ENCODE measurements around the gene CRTAP.

CRTAP gene

DNA sequence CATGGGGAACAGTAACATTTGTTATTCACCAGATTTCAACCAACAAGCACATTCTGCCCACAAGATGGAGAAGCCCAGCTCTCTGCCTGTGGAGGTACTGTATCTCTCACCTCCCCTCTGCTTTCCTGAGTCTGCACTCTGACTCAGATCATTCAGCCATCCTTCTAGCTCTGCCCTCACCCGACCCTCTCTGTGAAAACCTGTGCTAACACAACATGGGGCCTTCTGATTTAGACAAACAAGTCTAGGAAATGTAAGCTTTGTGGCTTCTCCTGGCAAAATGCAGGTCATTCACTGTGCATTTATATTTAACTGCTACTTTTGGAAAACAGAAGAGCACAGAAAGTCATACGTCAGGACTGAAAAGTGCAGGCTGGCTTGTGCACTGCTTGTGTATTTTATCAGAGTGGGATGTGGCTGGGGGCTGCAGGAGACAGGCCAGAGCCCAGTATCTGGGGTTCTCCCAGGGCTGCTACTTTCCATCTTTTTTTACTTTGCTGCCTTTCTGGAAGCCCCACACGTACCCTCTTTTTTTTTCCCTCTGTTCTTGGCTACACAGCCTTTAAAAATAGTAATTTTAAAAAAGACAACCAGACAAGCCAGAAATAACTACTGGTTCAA lies 54.0 kb downstream of the CRTAP start:
- no peaks in the 10 kb centered on the region for H3K9me3 ChIP-seq (ENCODE audit: severe bottlenecking)
- no peak overlapping the region for H3K27ac ChIP-seq (ENCODE audit: poor library complexity, severe bottlenecking)
- H3K27me3 ChIP-seq (ENCODE audit: insufficient read depth, poor library complexity, severe bottlenecking): no peaks in the 10 kb centered on the region
- H3K4me1 ChIP-seq (ENCODE audit: insufficient read depth, poor library complexity, severe bottlenecking): no peaks in the 10 kb centered on the region
- no peak for DNase-seq (ENCODE audit: low spot score)
- H3K4me3 ChIP-seq (ENCODE audit: severe bottlenecking): no peak overlapping the region
- ATAC-seq (ENCODE audit: low read depth): peak; percentile 23; the same call in 1 of the 3 replicates
- no peaks in the 10 kb centered on the region for H3K36me3 ChIP-seq (ENCODE audit: low read depth)
- TF ChIP-seq, protein P1, sequence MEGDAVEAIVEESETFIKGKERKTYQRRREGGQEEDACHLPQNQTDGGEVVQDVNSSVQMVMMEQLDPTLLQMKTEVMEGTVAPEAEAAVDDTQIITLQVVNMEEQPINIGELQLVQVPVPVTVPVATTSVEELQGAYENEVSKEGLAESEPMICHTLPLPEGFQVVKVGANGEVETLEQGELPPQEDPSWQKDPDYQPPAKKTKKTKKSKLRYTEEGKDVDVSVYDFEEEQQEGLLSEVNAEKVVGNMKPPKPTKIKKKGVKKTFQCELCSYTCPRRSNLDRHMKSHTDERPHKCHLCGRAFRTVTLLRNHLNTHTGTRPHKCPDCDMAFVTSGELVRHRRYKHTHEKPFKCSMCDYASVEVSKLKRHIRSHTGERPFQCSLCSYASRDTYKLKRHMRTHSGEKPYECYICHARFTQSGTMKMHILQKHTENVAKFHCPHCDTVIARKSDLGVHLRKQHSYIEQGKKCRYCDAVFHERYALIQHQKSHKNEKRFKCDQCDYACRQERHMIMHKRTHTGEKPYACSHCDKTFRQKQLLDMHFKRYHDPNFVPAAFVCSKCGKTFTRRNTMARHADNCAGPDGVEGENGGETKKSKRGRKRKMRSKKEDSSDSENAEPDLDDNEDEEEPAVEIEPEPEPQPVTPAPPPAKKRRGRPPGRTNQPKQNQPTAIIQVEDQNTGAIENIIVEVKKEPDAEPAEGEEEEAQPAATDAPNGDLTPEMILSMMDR (IDR thresholded peaks at IDR 0.05; ENCODE audit: poor library complexity, severe bottlenecking): no peak

DNA sequence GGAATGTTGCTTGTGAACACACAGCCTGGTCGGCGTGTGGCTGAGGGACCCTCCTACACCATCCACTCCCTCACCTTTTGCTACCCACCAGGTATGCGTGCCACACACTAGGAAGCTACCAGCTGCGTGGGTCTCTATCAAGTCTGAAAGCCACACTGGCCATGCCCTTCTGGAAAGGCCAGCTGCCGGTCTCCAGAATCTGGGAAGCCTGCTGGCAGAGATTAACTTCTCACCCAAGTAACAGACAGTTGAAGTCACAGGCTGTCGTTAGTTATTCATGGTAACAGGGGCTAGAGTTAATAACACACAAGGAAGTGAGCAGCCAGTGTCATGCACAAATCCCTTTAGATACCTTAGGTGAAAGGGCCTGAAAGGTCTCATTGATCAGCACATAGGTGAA lies 56.7 kb downstream of the CRTAP start:
- Histone ChIP-seq H3K9me3 (ENCODE audit: severe bottlenecking) (no peaks in the 10 kb centered on the region), H3K4me1 (ENCODE audit: insufficient read depth, poor library complexity, severe bottlenecking) (no peaks in the 10 kb centered on the region), H3K4me3 (ENCODE audit: severe bottlenecking) (no peak overlapping the region), H3K36me3 (ENCODE audit: low read depth) (no peaks in the 10 kb centered on the region), H3K27me3 (ENCODE audit: insufficient read depth, poor library complexity, severe bottlenecking) (no peaks in the 10 kb centered on the region), H3K27ac (ENCODE audit: poor library complexity, severe bottlenecking) (no peak overlapping the region)
- TF ChIP-seq, protein P1 (IDR thresholded peaks at IDR 0.05; ENCODE audit: poor library complexity, severe bottlenecking): no peak
- no peak for DNase-seq (ENCODE audit: low spot score)
- no peak for ATAC-seq (ENCODE audit: low read depth)

DNA sequence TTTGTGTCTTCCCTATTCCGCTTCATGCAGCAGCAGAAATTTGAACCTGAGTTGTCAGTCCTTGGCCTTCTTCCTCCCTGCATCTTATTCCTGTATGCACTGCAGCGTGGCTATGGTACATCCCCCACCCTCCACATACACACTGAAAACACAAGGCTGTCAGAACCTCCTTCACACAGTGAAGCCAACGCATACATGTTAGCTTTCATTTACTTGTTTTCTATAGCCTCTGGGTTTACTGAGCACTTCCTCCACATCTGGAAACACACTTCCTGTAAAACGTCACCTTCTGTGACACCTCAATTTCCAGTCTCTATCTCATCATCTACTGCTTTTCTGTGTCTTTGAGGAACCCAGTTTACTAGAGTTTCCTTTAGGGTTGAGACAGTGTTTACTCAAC lies 57.8 kb downstream of the CRTAP start:
- TF ChIP-seq, protein P1 (IDR thresholded peaks at IDR 0.05; ENCODE audit: poor library complexity, severe bottlenecking): no peak
- H3K4me3 ChIP-seq (ENCODE audit: severe bottlenecking): no peak overlapping the region
- DNase-seq (ENCODE audit: low spot score): no peak
- no peaks in the 10 kb centered on the region for H3K27me3 ChIP-seq (ENCODE audit: insufficient read depth, poor library complexity, severe bottlenecking)
- no peak overlapping the region for H3K27ac ChIP-seq (ENCODE audit: poor library complexity, severe bottlenecking)
- H3K4me1 ChIP-seq (ENCODE audit: insufficient read depth, poor library complexity, severe bottlenecking): no peaks in the 10 kb centered on the region
- no peak for ATAC-seq (ENCODE audit: low read depth)
- H3K36me3 ChIP-seq (ENCODE audit: low read depth): no peaks in the 10 kb centered on the region
- H3K9me3 ChIP-seq (ENCODE audit: severe bottlenecking): no peaks in the 10 kb centered on the region

DNA sequence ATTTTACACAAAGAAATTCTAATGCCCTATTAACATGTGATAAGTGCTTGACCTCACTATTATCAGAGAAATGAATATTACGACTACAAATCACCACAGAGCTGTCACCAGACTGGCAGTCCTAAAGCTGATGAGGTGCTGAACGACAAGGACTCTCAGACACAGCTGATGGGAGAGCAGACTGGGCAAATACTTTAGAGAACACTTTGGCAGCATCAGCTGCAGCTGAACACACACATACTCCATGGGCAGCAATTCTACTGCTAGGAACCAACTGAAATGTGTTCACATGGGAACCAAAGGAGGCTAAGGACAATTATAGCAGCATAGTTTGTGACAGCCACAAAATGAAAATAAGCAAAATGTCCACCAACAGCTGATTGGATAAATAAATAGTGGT lies 59.3 kb downstream of the CRTAP start:
- H3K4me3 ChIP-seq (ENCODE audit: severe bottlenecking): no peak overlapping the region
- DNase-seq (ENCODE audit: low spot score) (no peak), ATAC-seq (ENCODE audit: low read depth) (no peak)
- H3K36me3 ChIP-seq (ENCODE audit: low read depth): no peaks in the 10 kb centered on the region
- no peaks in the 10 kb centered on the region for H3K9me3 ChIP-seq (ENCODE audit: severe bottlenecking)
- H3K27ac ChIP-seq (ENCODE audit: poor library complexity, severe bottlenecking): no peak overlapping the region
- TF ChIP-seq, protein P1 (IDR thresholded peaks at IDR 0.05; ENCODE audit: poor library complexity, severe bottlenecking): no peak
- no peaks in the 10 kb centered on the region for H3K4me1 ChIP-seq (ENCODE audit: insufficient read depth, poor library complexity, severe bottlenecking)
- no peaks in the 10 kb centered on the region for H3K27me3 ChIP-seq (ENCODE audit: insufficient read depth, poor library complexity, severe bottlenecking)

DNA sequence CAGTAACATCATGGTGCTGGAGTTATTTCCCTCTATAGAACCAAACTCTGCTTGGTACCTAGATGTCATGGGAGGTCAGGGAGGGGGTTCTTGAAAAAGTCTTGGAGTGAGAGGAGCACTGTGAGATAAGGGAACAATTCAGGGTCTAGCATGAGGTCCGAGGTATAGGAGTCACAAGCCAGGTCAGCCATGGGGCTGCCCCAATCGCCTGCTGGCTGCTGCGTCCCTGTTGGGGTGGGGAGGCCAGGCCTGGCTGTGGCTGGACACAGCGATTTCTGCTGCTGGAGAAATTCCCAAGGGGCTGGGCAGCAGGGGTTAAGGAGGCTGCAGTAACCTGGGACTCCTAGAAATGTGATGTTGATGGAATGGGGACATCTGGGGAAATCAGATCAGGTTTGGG lies 59.9 kb downstream of the CRTAP start:
- TF ChIP-seq, protein P1 (IDR thresholded peaks at IDR 0.05; ENCODE audit: poor library complexity, severe bottlenecking): no peak
- no peak overlapping the region for H3K27ac ChIP-seq (ENCODE audit: poor library complexity, severe bottlenecking)
- DNase-seq (ENCODE audit: low spot score) (no peak), ATAC-seq (ENCODE audit: low read depth) (no peak)
- H3K4me1 ChIP-seq (ENCODE audit: insufficient read depth, poor library complexity, severe bottlenecking): no peaks in the 10 kb centered on the region
- H3K9me3 ChIP-seq (ENCODE audit: severe bottlenecking): no peaks in the 10 kb centered on the region
- H3K4me3 ChIP-seq (ENCODE audit: severe bottlenecking): no peak overlapping the region
- no peaks in the 10 kb centered on the region for H3K36me3 ChIP-seq (ENCODE audit: low read depth)
- H3K27me3 ChIP-seq (ENCODE audit: insufficient read depth, poor library complexity, severe bottlenecking): no peaks in the 10 kb centered on the region
